H1 (cell line): Measurements from ENCODE around the gene KLHL21. TPM values are rescaled to one million over a fixed set of nuclear protein-coding genes. Genes with fewer than 3 reads are reported as not detected.

ENCODE experiments used
- CTCF ChIA-PET: fragments of 300-600 bp; sonication (Branson Sonifier 250); formaldehyde crosslinking; loops from one replicate; lab custom pipeline; 2021; ENCODE audit not compliant: partially characterized antibody; lab: Charles Lee
- POLR2A ChIA-PET: fragments of 300-600 bp; sonication (Branson Sonifier 250); formaldehyde crosslinking; loops from one replicate; lab custom pipeline; 2021; ENCODE audit warnings: inconsistent platforms; ENCODE audit not compliant: partially characterized antibody; lab: Charles Lee
- DNase-seq, 2 experiments: peaks; one replicate each; pipeline versions ENCODE4 v3.0.0 to v3.0.0-alpha.2; 2010 to 2022; ENCODE audit warnings: low spot score in 2 of 2, low read depth in 1 of 2, mixed read lengths in 1 of 2
- FAIRE-seq: peaks from 2 replicates; lab custom pipeline; 2011; peaks lifted over from hg19 to GRCh38; lab: Jason Lieb, UNC
- H2AFZ ChIP-seq: 2 replicates; pipeline ENCODE4 v1.8.1; 2012; ENCODE audit warnings: low read length, inconsistent platforms
- H2AK5ac ChIP-seq: 2 replicates; pipeline ENCODE4 v1.6.1; 2013; ENCODE audit warnings: low read depth, low read length
- H2BK120ac ChIP-seq: replicated peaks from 2 replicates; pipeline ENCODE3; 2013; ENCODE audit warnings: low read depth, low read length, inconsistent platforms
- H2BK12ac ChIP-seq: 2 replicates; pipeline ENCODE4 v1.6.1; 2013; ENCODE audit warnings: low read depth, low read length
- H2BK15ac ChIP-seq: 2 replicates; pipeline ENCODE4 v1.6.1; 2013; ENCODE audit warnings: low read length
- H2BK20ac ChIP-seq: 2 replicates; pipeline ENCODE4 v1.6.1; 2013; ENCODE audit warnings: low read length
- H2BK5ac ChIP-seq: 2 replicates; pipeline ENCODE4 v1.6.1; 2013; ENCODE audit warnings: low read depth, low read length
- H3K14ac ChIP-seq: 2 replicates; pipeline ENCODE4 v1.6.1; 2013; ENCODE audit warnings: inconsistent platforms; ENCODE audit not compliant: insufficient read length
- H3K18ac ChIP-seq: 2 replicates; pipeline ENCODE4 v1.6.1; 2013; ENCODE audit warnings: low read length; ENCODE audit errors: extremely low read depth
- H3K23ac ChIP-seq: 2 replicates; pipeline ENCODE4 v1.6.1; 2013; ENCODE audit warnings: inconsistent platforms; ENCODE audit not compliant: insufficient read length
- H3K23me2 ChIP-seq: 2 replicates; pipeline ENCODE4 v1.6.1; 2013; ENCODE audit warnings: low read depth, low read length
- H3K27ac ChIP-seq: 2 replicates; pipeline ENCODE4 v1.6.1; 2011; ENCODE audit warnings: low read depth, low read length, inconsistent platforms
- H3K27me3 ChIP-seq, 4 experiments: replicated peaks in 1 of 4; 1 replicate in 1 of 4; 2 replicates in 3 of 4; pipeline versions ENCODE4 v1.6.1 to v1.8.1; 2011 to 2013; ENCODE audit warnings: low read length in 3 of 4, mild to moderate bottlenecking in 3 of 4, inconsistent platforms in 2 of 4, mixed read lengths in 2 of 4, moderate library complexity in 1 of 4; ENCODE audit not compliant: control insufficient read depth in 3 of 4, insufficient read depth in 3 of 4; ENCODE audit errors: extremely low read depth in 1 of 4
- H3K36me3 ChIP-seq, 4 experiments: 2 replicates each; pipeline versions ENCODE4 v1.6.1 to v1.8.1; 2011 to 2013; ENCODE audit warnings: mild to moderate bottlenecking in 4 of 4, low read length in 3 of 4, moderate library complexity in 2 of 4, control low read depth in 1 of 4, inconsistent platforms in 1 of 4; ENCODE audit not compliant: insufficient read depth in 4 of 4, control insufficient read depth in 2 of 4
- H3K4ac ChIP-seq: replicated peaks from 2 replicates; pipeline ENCODE3; 2013; ENCODE audit warnings: low read length, low read depth, mixed read lengths, inconsistent platforms; ENCODE audit not compliant: insufficient read length
- H3K4me1 ChIP-seq, 4 experiments: replicated peaks in 1 of 4; 1 replicate in 1 of 4; 2 replicates in 3 of 4; pipeline versions ENCODE4 v1.6.1 to v1.8.1; 2011 to 2013; ENCODE audit warnings: low read length in 3 of 4, inconsistent platforms in 2 of 4, mixed read lengths in 1 of 4; ENCODE audit not compliant: insufficient read depth in 4 of 4, control insufficient read depth in 3 of 4
- H3K4me2 ChIP-seq, 2 experiments: 2 replicates each; pipeline versions ENCODE4 v1.6.1 to v1.8.1; 2011 to 2013; ENCODE audit warnings: low read depth in 2 of 2, low read length in 2 of 2, control low read depth in 1 of 2, inconsistent platforms in 1 of 2, mild to moderate bottlenecking in 1 of 2; ENCODE audit not compliant: insufficient read depth in 1 of 2
- H3K4me3 ChIP-seq, 4 experiments: fragments of 200-600, 300-600 bp in 1 of 4; sonication (generic), shearing (Covaris generic), sonication (Bioruptor Twin) in 1 of 4; 2 replicates each; pipeline versions ENCODE4 v1.5.1 to v1.8.1; 2011 to 2016; ENCODE audit warnings: low read length in 4 of 4, low read depth in 3 of 4, control low read depth in 2 of 4, inconsistent platforms in 2 of 4, mild to moderate bottlenecking in 2 of 4, mixed read lengths in 1 of 4, moderate library complexity in 1 of 4; ENCODE audit not compliant: insufficient read depth in 2 of 4; ENCODE audit errors: extremely low read depth in 1 of 4
- H3K56ac ChIP-seq: replicated peaks from 2 replicates; pipeline ENCODE3; 2013; ENCODE audit warnings: low read depth, mild to moderate bottlenecking, mixed read lengths, low read length, inconsistent platforms; ENCODE audit not compliant: insufficient read length
- H3K79me1 ChIP-seq: 2 replicates; pipeline ENCODE4 v1.6.1; 2013; ENCODE audit warnings: low read depth, low read length, control low read depth
- H3K79me2 ChIP-seq, 2 experiments: 2 replicates each; pipeline versions ENCODE4 v1.6.1 to v1.8.1; 2012 to 2013; ENCODE audit warnings: low read length in 2 of 2, mild to moderate bottlenecking in 2 of 2, inconsistent platforms in 1 of 2; ENCODE audit not compliant: insufficient read depth in 2 of 2, control insufficient read depth in 1 of 2
- H3K9ac ChIP-seq, 4 experiments: replicated peaks in 1 of 4; 1 replicate in 1 of 4; 2 replicates in 3 of 4; pipeline versions ENCODE4 v1.6.1 to v1.8.1; 2011 to 2013; ENCODE audit warnings: low read depth in 3 of 4, low read length in 3 of 4, control low read depth in 2 of 4, mild to moderate bottlenecking in 2 of 4, moderate library complexity in 2 of 4, inconsistent platforms in 1 of 4; ENCODE audit errors: extremely low read depth in 1 of 4
- H3K9me3 ChIP-seq, 2 experiments: 2 replicates each; pipeline versions ENCODE4 v1.6.1 to v1.8.1; 2012 to 2013; ENCODE audit warnings: mild to moderate bottlenecking in 2 of 2, moderate library complexity in 2 of 2, control low read depth in 1 of 2, inconsistent platforms in 1 of 2, low read depth in 1 of 2, low read length in 1 of 2, mixed read lengths in 1 of 2; ENCODE audit not compliant: insufficient read depth in 2 of 2
- H4K20me1 ChIP-seq, 2 experiments: replicated peaks in 1 of 2; 2 replicates each; pipeline versions ENCODE3 to v1.8.1; 2011 to 2013; ENCODE audit warnings: inconsistent platforms in 2 of 2, low read length in 2 of 2, mild to moderate bottlenecking in 1 of 2; ENCODE audit not compliant: insufficient read depth in 2 of 2, control insufficient read depth in 1 of 2
- H4K5ac ChIP-seq: 2 replicates; pipeline ENCODE4 v1.6.1; 2013; ENCODE audit warnings: low read length, low read depth, mixed read lengths, inconsistent platforms; ENCODE audit not compliant: insufficient read length
- H4K8ac ChIP-seq: 2 replicates; pipeline ENCODE4 v1.8.0; 2013; ENCODE audit warnings: mild to moderate bottlenecking, moderate library complexity, low read length, inconsistent platforms; ENCODE audit not compliant: insufficient read depth; ENCODE audit errors: extremely low read depth
- H4K91ac ChIP-seq: replicated peaks from 2 replicates; pipeline ENCODE3; 2013; ENCODE audit warnings: low read length, mixed read lengths, inconsistent platforms; ENCODE audit not compliant: insufficient read length
- ATF2 ChIP-seq: IDR thresholded peaks from 2 replicates; pipeline ENCODE4 v1.6.1; 2012; ENCODE audit warnings: low read length, inconsistent platforms
- CBX8 ChIP-seq: fragments of 300-800, 300-1000 bp; sonication (generic); IDR thresholded peaks from 2 replicates; pipeline ENCODE4 v1.7.1; 2016; ENCODE audit warnings: low read depth, low read length, borderline replicate concordance
- EP300 ChIP-seq, 2 experiments: IDR thresholded peaks; 1 replicate in 1 of 2; 2 replicates in 1 of 2; pipeline ENCODE4 v1.6.1; 2011 to 2012; ENCODE audit warnings: low read depth in 2 of 2, low read length in 2 of 2, mild to moderate bottlenecking in 2 of 2, borderline replicate concordance in 1 of 2, inconsistent platforms in 1 of 2, moderate library complexity in 1 of 2
- GTF2F1 ChIP-seq: IDR thresholded peaks from 2 replicates; pipeline ENCODE4 v1.6.1; 2012; ENCODE audit warnings: low read depth, low read length, improper control_type of control experiment, borderline replicate concordance
- HDAC2 ChIP-seq, 2 experiments: fragments of 300-600 bp in 1 of 2; sonication (generic) in 1 of 2; IDR thresholded peaks; 2 replicates each; pipeline ENCODE4 v1.6.1; 2011 to 2012; ENCODE audit warnings: low read depth in 2 of 2, low read length in 2 of 2, mild to moderate bottlenecking in 2 of 2, moderate library complexity in 2 of 2, borderline replicate concordance in 1 of 2, inconsistent platforms in 1 of 2
- HDAC6 ChIP-seq: IDR thresholded peaks from one replicate; pipeline ENCODE4 v1.7.1; 2012; ENCODE audit warnings: low read depth, mild to moderate bottlenecking, inconsistent platforms, low read length, moderate library complexity
- KDM4A ChIP-seq: IDR thresholded peaks from one replicate; pipeline ENCODE4 v1.7.1; 2012; ENCODE audit warnings: low read depth, mild to moderate bottlenecking, moderate library complexity, low read length, inconsistent platforms; ENCODE audit not compliant: severe bottlenecking
- POLR2A ChIP-seq, 2 experiments: IDR thresholded peaks; 1 replicate in 1 of 2; 2 replicates in 1 of 2; pipeline ENCODE4 v1.6.1; 2011; ENCODE audit warnings: low read depth in 2 of 2, low read length in 2 of 2, mild to moderate bottlenecking in 2 of 2; ENCODE audit errors: control extremely low read depth in 1 of 2
- POU5F1 ChIP-seq: IDR thresholded peaks from 2 replicates; pipeline ENCODE4 v1.6.1; 2011; ENCODE audit warnings: low read depth, mild to moderate bottlenecking, low read length, moderate library complexity
- RNF2 ChIP-seq: fragments of 200-900, 300-1000 bp; sonication (generic); IDR thresholded peaks from 2 replicates; pipeline ENCODE4 v1.7.1; 2016; ENCODE audit warnings: borderline replicate concordance, low read depth, mild to moderate bottlenecking, antibody characterized with exemption, low read length; ENCODE audit not compliant: poor library complexity, severe bottlenecking; ENCODE audit errors: missing control alignments
- TAF7 ChIP-seq: optimal IDR thresholded peaks from 2 replicates; pipeline ENCODE3; 2011; ENCODE audit warnings: low read depth, mild to moderate bottlenecking, inconsistent platforms, low read length, moderate library complexity, borderline replicate concordance
- WGBS, 2 experiments: shearing (Covaris generic) in 1 of 2; methylation state at CpG; one replicate each; pipeline versions ENCODE4 v1.1.6 to v1.1.7; 2013 to 2015; ENCODE audit warnings: low lambda C conversion rate in 2 of 2, mixed read lengths in 2 of 2, inconsistent platforms in 1 of 2, low coverage in 1 of 2, missing lambda C conversion rate in 1 of 2; ENCODE audit not compliant: insufficient replicate concordance in 2 of 2, insufficient coverage in 1 of 2, insufficient read length in 1 of 2; ENCODE audit errors: extremely low coverage in 1 of 2, missing lambda C conversion rate in 1 of 2; 5-methylcytosine and 5-hydroxymethylcytosine counted together
- polyA plus RNA-seq, 7 experiments: library from polyadenylated mRNA; depleted of rRNA in 3 of 7; stranded (reverse) in 5 of 7; unstranded in 2 of 7; fragments of >200 nt in 5 of 7; fragments of 200-250 nt in 2 of 7; gene quantifications; 1 replicate in 5 of 7; 2 replicates in 1 of 7; 4 replicates in 1 of 7; pipeline versions ENCODE4 v1.2.1 to v1.2.3, GENCODE V29; 2011 to 2013; ENCODE audit warnings: missing spikeins in 2 of 7, mixed read lengths in 2 of 7
- total RNA-seq: library from RNA; stranded (reverse); fragmentation: NEBNext Ultra II Directional; extraction: Animal tissue kit (Norgen Biotek cat#: 25700); gene quantifications from 2 replicates; pipeline ENCODE4 v1.2.1, GENCODE V29; 2021

The KLHL21 gene
- total and polyA plus RNA-seq, 2 of the 8 experiments (the other 6 are each of a cell fraction or from before 2014, with no cell fraction given), result 11.9 to 22.3 TPM

DNA sequence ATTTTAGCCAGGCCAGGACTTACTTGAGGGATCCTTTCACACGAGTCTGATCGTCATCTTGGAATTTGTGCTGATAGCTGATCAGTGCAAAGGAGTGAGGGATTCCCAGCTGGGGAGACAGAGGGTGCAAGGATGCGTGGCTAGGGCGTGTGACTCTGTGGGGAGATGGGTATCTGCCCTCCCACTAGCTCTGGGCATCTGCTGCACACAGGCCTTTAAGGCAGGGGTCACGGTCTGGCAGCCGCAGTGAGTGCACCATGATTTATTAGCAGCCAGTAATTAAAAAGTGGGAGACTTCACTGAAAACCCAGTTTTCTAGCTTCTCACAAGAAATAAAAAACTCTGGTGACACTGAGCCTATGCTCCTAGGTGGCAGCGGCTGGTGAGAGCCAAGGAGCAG, 42.3 kb upstream of the KLHL21 start:
- H3K4me1 ChIP-seq, result no peaks in the 10 kb centered on the region; a peak in 2 of 7 replicates
- no peak overlapping the region for H3K23ac ChIP-seq
- no peaks in the 10 kb centered on the region for H3K79me1 ChIP-seq
- no peak overlapping the region for H3K27ac ChIP-seq
- no peak overlapping the region for H2BK5ac ChIP-seq
- no peak overlapping the region for H4K91ac ChIP-seq
- H3K4me2 ChIP-seq, result no peak overlapping the region
- no peak overlapping the region for H2BK20ac ChIP-seq
- no peaks in the 10 kb centered on the region for H3K27me3 ChIP-seq
- H2BK15ac ChIP-seq, result no peak overlapping the region
- H3K14ac ChIP-seq, result no peak overlapping the region
- H3K23me2 ChIP-seq, result no peaks in the 10 kb centered on the region
- H4K5ac ChIP-seq, result no peak overlapping the region
- no peak for FAIRE-seq
- H3K18ac ChIP-seq, result no peak overlapping the region
- no peaks in the 10 kb centered on the region for H3K79me2 ChIP-seq
- CTCF ChIA-PET, result interaction anchor here (0.6 to 5.4 kb wide), 12 partner anchors 8 to 113 kb away, joined by 3 to 48 read pairs (median 14); partner anchors contain the start of genes DNAJC11, NOL9, TAS1R1 and THAP3
- peaks cover 8 to 41% (median 33%) of the 10 kb centered on the region in 4 experiments for H3K36me3 ChIP-seq
- no peak overlapping the region for H2BK12ac ChIP-seq
- POLR2A ChIA-PET, result interaction anchor here (1.0 to 2.8 kb wide), 4 partner anchors 13 to 42 kb away, joined by 3 to 11 read pairs (median 8); partner anchors contain the start of genes KLHL21 and THAP3
- peaks cover 4 to 12% of the 10 kb centered on the region in 2 experiments for H4K20me1 ChIP-seq
- no peak overlapping the region for H3K9ac ChIP-seq
- no peak overlapping the region for H2BK120ac ChIP-seq
- H2AFZ ChIP-seq, result no peak overlapping the region
- no peaks in the 10 kb centered on the region for H3K9me3 ChIP-seq
- no peak overlapping the region; the same call in 1 of the 2 replicates for H4K8ac ChIP-seq
- H3K56ac ChIP-seq, result no peak overlapping the region
- DNase-seq, result no peak
- WGBS, 2 experiments, result 91% methylated on average over 7 of the region's 7 CpGs; no CpG with 5 or more reads in 1 of the 2 experiments
- no peak overlapping the region for H3K4ac ChIP-seq
- no peak overlapping the region for H2AK5ac ChIP-seq
- no peak overlapping the region for H3K4me3 ChIP-seq
- TF ChIP-seq EP300 (IDR thresholded peaks at IDR 0.05; ENCODE audit: borderline replicate concordance in 1 of 2, low read depth in 2 of 2, low read length in 2 of 2) (no peak), GTF2F1 (no peak), RNF2 (no peak), KDM4A (no peak), ATF2 (no peak), CBX8 (no peak), POLR2A (IDR thresholded peaks at IDR 0.05; ENCODE audit: control extremely low read depth in 1 of 2, low read depth in 2 of 2, low read length in 2 of 2) (no peak), HDAC2 (IDR thresholded peaks at IDR 0.05; ENCODE audit: borderline replicate concordance in 1 of 2, low read depth in 2 of 2, low read length in 2 of 2) (no peak), POU5F1 (no peak), TAF7 (no peak), HDAC6 (no peak)
